ENCODE data around the gene RABGAP1L.

Gene RABGAP1L

DNA sequence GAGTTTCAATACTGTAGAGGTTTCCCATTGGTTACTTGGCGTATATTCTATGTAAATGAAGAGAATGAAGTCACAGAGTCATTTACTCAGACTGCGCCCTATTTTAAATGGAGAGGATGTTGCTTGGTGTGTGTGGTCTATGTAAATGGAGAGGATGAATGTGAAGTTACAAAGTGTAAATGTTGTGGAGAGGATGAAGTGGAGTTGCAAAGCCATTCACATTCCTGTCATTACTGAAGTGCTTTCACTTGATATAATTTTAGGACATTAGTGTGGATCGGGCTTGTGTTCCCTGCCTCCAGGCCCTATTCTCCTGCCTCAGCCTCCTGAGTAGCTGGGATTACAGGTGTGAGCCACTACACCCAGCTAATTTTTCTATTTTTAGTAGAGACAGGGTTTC lies 741.0 kb downstream of the RABGAP1L start:
- DNase-seq: no peak

DNA sequence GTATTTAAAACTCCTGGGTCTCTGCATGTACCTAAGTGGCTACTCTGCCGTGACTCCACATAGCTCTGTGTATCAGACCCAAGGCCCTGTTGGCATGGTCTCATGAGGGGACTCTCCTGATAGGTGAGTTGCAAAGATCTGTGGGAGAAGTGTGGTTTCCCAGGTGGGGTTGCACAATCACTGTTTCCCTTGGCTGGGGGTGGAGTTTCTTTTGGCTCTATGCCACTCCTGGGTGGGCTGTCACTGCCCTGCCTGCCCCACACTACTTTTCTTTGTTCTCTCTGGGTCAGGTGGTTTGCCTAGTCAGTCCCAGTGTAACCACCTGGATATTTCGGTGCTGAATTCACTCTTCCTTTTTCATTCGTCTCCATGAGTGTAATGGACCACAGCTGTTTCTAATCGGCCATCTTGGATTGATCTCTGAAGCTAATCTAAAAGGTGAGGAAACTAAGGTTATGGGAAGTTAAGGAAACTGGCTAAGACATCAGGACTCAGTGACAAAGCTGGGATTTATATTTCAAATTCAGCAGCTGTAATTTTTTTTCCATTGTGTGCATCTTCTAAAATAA lies 743.3 kb downstream of the RABGAP1L start:
- no peak for DNase-seq

DNA sequence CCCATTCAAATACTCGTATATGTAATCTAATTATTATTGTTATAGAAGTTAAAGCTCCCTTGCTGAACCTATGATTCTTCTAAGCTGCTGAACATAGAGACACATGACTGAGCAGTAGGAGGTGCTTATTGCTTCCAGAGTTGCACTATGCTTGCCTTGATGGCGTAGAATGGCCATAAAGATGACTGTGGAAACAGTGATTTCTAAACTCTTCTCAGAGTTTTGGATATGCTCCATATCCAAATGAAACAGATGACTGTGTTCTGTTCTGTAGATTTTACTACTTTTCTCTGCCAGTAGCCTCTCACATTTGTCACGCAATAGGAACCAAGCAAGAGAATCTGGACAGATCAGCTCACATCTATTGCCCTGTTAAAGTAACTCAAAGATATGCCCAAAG lies 752.3 kb downstream of the RABGAP1L start:
- no peak for DNase-seq

DNA sequence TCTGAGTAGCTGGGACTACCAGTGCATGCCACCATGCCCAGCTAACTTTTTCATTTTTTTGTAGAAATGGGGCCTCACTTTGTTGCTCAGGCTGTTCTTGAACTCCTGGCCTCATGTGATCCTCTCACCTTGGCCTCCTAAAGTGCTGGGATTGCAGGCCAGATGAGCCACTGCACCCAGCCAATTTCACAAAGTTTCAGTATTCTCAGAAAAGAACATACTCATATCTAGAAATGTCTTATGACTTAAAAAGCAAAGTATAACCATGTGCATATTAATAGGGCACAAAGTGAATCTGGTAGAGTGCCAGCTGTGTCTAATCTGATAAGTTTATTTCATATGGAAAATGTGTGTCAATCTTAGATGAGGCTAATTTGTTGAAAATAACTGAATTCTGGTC lies 752.9 kb downstream of the RABGAP1L start:
- no peak for DNase-seq

- DNase-seq: no peak
These were observed 754.0 kb downstream of the RABGAP1L start for GRCh38 chr1:174913225-174913903.

GRCh38 chr1:174914991-174915390 lies 755.7 kb downstream of the RABGAP1L start:
- DNase-seq: no peak

DNA sequence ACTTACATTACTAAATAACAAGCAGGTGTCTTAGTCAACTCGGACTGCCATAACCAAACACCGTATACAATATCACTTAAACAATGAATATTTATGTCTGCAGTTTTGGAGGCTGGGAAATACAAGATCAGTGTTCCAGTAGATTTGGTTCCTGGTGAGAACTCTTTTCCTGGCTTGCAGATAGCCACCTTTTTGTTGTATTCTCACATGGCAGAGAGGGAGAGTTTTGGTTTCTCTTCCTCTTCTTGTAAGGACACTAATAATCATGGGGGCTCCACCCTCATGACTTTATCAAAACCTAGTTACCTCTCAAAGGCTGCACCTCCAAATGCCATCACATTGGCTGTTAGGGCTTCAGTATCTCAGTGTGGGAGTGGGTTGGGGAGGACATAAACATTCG lies 757.5 kb downstream of the RABGAP1L start:
- no peak for DNase-seq

DNA sequence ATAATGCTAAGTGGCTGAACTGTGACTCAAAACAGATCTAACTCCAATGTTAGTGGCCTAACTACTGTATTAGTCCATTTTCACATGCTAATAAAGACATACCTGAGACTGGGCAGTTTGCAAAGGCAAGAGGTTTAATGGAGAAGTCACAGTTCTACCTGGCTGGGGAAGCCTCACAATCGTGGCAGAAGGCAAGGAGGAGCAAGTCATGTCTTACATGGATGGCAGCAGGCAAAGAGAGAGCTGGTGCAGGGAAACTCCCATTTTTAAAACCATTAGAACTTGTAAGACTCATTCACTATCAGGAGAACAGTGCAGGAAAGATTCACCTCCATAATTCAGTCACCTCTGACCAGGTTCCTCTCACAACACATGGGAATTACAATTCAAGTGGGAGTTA lies 760.8 kb downstream of the RABGAP1L start:
- no peak for DNase-seq

- DNase-seq: no peak
These were observed 762.8 kb downstream of the RABGAP1L start for GRCh38 chr1:174922121-174922520.

- no peak for DNase-seq
These were observed 764.5 kb downstream of the RABGAP1L start for GRCh38 chr1:174923820-174924219.

DNA sequence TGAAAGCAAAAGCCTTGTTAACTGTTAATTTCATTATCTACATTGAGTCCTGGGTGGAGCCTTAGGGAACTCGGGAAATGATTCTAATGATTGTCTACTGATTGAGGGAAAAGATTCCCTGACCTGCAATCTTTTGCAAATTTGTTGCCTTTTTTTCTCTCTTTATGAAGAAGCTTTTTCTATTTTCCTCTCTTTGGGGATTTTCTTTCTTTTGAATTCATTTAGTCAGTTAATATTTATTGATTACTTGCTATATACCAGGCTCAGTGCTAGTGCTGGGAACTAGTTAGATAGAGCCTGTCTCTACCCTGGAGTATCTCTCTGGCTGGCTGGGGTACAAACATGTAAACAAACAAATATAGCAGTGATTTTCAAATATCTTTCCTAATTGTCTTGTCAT lies 769.2 kb downstream of the RABGAP1L start:
- DNase-seq: no peak

DNA sequence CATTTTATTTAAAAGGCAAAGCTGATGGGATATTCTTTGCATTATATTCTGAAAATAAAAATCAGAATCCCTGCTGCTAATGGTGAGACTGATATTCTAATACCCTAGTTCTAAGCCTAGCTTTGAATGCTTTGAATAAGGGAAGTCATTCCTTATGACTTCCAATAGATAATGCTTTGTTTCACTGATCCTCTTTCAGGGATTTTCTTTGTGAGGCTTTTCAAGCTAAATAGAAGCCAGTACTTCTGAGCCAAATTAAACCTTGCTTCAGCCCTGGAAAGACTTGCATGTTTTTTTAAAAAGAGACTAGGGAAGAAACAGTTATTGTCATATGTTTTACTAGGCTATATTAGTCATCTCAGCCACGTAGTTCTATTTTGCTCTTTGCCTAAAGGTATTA lies 771.9 kb downstream of the RABGAP1L start:
- no peak for DNase-seq

GRCh38 chr1:174932587-174932986 lies 773.3 kb downstream of the RABGAP1L start:
- DNase-seq: no peak

DNA sequence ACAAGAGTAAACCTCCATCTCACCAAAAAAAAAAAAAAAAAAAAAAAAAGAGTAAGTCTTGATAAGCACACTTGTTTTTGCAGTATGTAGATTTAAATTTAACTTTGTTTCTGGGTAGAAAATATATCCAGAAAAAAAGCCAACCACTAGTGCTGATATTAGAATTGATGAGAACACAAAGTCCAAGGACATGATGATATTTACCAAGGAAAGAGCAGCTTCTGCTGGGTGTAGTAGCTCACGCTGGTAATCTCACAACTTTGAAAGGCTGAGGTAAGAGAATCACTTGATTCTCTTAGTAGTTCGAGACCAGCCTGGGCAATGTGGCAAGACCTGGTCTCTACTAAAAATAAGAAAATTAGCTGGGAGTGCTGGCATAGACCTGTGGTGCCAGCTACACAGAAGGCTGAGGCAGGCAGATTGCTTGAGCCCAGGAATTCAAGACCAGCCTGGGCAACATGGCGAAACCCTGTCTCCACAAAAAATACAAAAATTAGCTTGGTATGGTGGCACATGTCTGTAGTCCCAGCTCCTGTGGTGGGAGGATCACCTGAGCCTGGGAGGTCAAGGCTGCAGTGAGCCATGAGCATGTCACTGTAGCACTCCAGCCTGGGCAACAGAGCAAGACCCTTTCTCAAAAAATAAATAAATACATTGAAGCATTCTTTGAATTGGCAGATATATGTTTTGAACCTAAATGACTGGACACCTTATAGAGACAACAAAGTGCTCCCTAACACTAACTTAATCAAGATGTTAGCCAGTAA lies 776.8 kb downstream of the RABGAP1L start:
- no peak for DNase-seq

DNA sequence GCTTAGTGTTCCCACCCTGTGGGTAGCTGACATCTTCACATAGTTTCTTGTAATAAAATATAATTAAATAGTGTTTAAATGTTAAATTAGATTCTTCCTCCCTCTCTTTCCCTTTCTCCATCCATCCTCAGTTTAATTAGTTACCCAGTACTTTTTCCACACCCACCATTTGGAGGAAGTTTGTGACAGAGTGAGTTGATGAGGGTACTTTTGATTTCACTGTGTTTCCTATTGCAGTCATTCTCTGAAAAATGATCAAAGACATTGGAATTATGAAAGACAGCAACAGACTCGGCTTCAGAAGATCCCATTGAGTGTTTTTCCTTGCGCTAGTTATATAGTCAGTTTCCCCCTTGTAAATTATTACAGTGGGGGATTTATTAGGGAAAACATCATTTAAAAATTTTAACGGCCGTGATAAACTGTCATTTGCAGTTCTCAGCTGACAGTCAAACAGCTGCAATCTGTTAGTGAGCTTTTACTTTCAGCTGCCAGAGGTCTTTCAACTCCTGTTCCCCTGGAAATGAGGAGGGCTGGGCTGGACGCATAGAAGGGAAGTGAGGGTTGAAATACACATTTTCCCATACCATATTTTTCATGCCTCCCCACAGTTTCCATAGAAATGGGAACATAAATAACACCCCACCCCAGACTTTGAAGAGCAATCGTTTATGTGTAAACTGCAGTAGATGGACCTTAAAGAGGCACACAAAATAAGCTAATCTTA lies 779.1 kb downstream of the RABGAP1L start:
- no peak for DNase-seq

GRCh38 chr1:174939775-174940545 lies 780.6 kb downstream of the RABGAP1L start:
- DNase-seq: no peak

- DNase-seq: no peak
These were observed 781.4 kb downstream of the RABGAP1L start for GRCh38 chr1:174940646-174941175.

DNA sequence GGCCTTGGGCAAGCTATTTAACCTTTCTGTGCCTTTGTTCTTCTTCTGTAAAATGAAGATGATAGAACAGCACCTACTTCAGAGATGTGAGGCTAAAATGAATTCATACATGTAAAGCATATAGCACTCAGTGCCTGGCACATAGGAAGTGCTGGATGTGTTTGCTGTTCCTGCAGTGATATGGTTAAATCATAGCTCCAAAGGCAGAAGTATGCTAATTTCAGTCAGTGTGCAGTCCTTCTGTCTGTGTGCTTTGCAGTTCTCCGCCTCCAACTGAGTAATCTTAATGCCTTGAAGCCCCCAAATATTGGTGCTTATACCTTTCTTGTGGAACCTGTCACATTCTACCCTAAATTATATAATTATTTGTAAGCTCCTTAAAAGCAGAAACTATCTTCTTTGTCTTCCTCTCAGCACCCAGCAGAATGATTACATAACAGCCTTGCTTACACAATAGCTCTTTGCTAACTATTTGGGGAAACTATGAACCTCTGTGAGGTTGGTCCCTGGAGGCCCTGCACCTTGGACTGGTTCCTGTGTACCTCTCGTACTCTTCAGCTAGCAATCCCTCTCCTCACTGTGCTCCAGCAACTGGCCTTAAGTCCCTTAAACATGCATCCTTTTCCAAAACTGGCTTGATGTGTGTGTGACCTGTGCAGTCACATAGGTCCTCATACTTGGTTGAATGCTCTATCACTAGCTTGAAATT lies 783.4 kb downstream of the RABGAP1L start:
- DNase-seq: no peak

DNA sequence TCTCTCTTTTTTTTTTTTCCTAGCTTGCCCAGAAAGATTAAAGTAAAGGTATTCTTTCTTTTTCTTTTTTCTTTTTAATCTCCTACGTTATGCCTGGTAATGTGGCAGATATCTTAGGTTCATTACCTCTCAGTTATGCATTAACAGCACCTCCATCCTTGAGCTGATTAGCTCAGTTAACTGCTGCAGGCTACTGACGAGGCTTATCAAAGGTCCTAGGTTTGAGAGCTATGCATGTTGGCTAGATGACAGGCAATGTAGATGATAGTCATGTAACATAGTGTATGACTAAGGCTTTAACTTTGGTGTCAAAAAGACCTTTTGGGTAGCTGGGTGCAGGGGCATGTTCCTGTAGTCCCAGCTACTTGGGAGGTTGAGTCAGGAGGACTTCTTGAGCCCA lies 786.7 kb downstream of the RABGAP1L start:
- no peak for DNase-seq

DNA sequence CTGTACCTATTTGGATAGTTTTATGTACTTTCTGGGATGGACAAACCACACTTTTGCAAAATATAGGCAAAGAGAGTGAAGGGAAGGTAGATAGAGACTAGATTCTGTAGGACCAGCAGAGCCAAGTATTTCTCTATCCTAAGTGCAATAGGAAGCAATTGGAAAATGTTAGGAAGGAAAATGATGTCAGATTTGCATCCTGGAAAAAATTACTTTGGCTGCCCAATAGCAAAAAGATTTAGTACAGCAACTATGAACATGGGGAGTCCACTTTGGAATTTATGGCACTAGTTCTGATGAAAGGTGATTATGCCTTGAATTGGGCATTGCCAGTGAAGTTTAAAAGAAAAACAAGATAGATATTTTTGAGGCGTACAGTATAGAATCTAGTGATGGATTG lies 789.7 kb downstream of the RABGAP1L start:
- no peak for DNase-seq

- no peak for DNase-seq
These were observed 790.3 kb downstream of the RABGAP1L start for GRCh38 chr1:174949645-174950044.

Data from NCI-H2029 treated with DMSO at 0.1 percent for 48 hours (cell line).